Measurements from ENCODE around the gene CIRBP.

- TF ChIP-seq CTCF (IDR thresholded peaks at IDR 0.05), result no peak
- TF ChIP-seq EZH2 (IDR thresholded peaks at IDR 0.05; ENCODE audit: borderline replicate concordance, insufficient read depth, low read depth, low read length, poor library complexity, severe bottlenecking), result no peak
Measured at GRCh38 chr19:1316466-1316865, 47.3 kb downstream of the CIRBP start.
